ENCODE measurements around the gene TMC3. TPM values are rescaled to one million over a fixed set of nuclear protein-coding genes. Genes with fewer than 3 reads are reported as not detected.

Gene TMC3
- total RNA-seq, 2 experiments from 2014 or later: not detected

- H4K20me1 ChIP-seq (ENCODE audit: insufficient read depth, low read length): peaks cover 6% of the 10 kb centered on the region; the same call in 1 of the 2 replicates
- BruUV-seq (replicated peaks): no TSS peak
- peaks cover 41% of the 10 kb centered on the region for H3K4me1 ChIP-seq (ENCODE audit: insufficient read depth, low read length, poor library complexity, severe bottlenecking)
Observed at GRCh38 chr15:81308260-81308659, 65.8 kb downstream of the TMC3 start.

GRCh38 chr15:81304226-81304625 is 69.8 kb downstream of the TMC3 start:
- no TSS peak for BruUV-seq (replicated peaks)
- peaks cover 51% of the 10 kb centered on the region for H3K4me1 ChIP-seq (ENCODE audit: insufficient read depth, low read length, poor library complexity, severe bottlenecking)
- H3K4me2 ChIP-seq (ENCODE audit: low read length): peak overlapping the region; percentile 91
- H2AFZ ChIP-seq (ENCODE audit: low read length): no peak overlapping the region
- ChIA-PET POLR2A (interaction anchor here (0.8 to 1.7 kb wide), 3 partner anchors 10 to 24 kb away, joined by 3 to 6 read pairs (median 3); no protein-coding TSS in a partner anchor), CTCF (ENCODE audit: unreplicated experiment) (interaction anchor here (1.6 kb wide), 1 partner anchor 13 kb away, joined by 5 read pairs; no protein-coding TSS in a partner anchor)
- intact Hi-C loops (cut with micrococcal nuclease; ENCODE audit: unreplicated experiment): no loop called here
- H3K79me2 ChIP-seq (ENCODE audit: insufficient read depth, low read depth, low read length): peaks cover 64% of the 10 kb centered on the region
- no peaks in the 10 kb centered on the region for H3K9me2 ChIP-seq (ENCODE audit: insufficient read depth, low read length)
- peaks cover 100% of the 10 kb centered on the region for H3K36me3 ChIP-seq (ENCODE audit: insufficient read depth, low read length)
- no peaks in the 10 kb centered on the region for H3K9me3 ChIP-seq (ENCODE audit: low read length)
- DNase-seq (ENCODE audit: low spot score): no peak
- H4K20me1 ChIP-seq (ENCODE audit: insufficient read depth, low read length): peaks cover 26% of the 10 kb centered on the region; the same call in 1 of the 2 replicates
- peak overlapping the region; percentile 8 for H3K4me3 ChIP-seq (ENCODE audit: low read depth, low read length, poor library complexity, severe bottlenecking)
- H3K27ac ChIP-seq (ENCODE audit: low read depth, low read length, poor library complexity, severe bottlenecking): peak overlapping the region; percentile 98
- TF ChIP-seq EZH2phosphoT487 (IDR thresholded peaks at IDR 0.05; ENCODE audit: borderline replicate concordance, low read depth, low read length) (no peak), CTCF (conservative IDR thresholded peaks at IDR 0.05; ENCODE audit: low read length) (no peak)

More at GRCh38 chr15:81308260-81308659, 65.8 kb downstream of the TMC3 start:
- H3K4me3 ChIP-seq (ENCODE audit: low read depth, low read length, poor library complexity, severe bottlenecking): no peak overlapping the region
- TF ChIP-seq EZH2phosphoT487 (IDR thresholded peaks at IDR 0.05; ENCODE audit: borderline replicate concordance, low read depth, low read length) (no peak), CTCF (conservative IDR thresholded peaks at IDR 0.05; ENCODE audit: low read length) (no peak)
- DNase-seq (ENCODE audit: low spot score): no peak
- POLR2A ChIA-PET: interaction anchor here (1.2 kb wide), 2 partner anchors 10 to 24 kb away, joined by 3 to 6 read pairs; no protein-coding TSS in a partner anchor
- no peak overlapping the region for H2AFZ ChIP-seq (ENCODE audit: low read length)
- no peak overlapping the region for H3K4me2 ChIP-seq (ENCODE audit: low read length)
- H3K79me2 ChIP-seq (ENCODE audit: insufficient read depth, low read depth, low read length): peaks cover 24% of the 10 kb centered on the region; the same call in 1 of the 2 replicates
- H3K9me2 ChIP-seq (ENCODE audit: insufficient read depth, low read length): no peaks in the 10 kb centered on the region
- intact Hi-C loops (cut with micrococcal nuclease; ENCODE audit: unreplicated experiment): no loop called here
- CTCF ChIA-PET (ENCODE audit: unreplicated experiment): interaction anchor here (0.8 to 1.7 kb wide), 4 partner anchors 8 to 16 kb away, joined by 3 to 5 read pairs (median 3); partner anchors contain the start of gene STARD5
- no peak overlapping the region for H3K27ac ChIP-seq (ENCODE audit: low read depth, low read length, poor library complexity, severe bottlenecking)
- H3K36me3 ChIP-seq (ENCODE audit: insufficient read depth, low read length): peaks cover 97% of the 10 kb centered on the region
- H3K9me3 ChIP-seq (ENCODE audit: low read length): no peaks in the 10 kb centered on the region
